SK-N-SH treated with all-trans-retinoic acid at 6 μM for 48 hours (cell line): Measurements from ENCODE around the gene UBE2R2.

Experiments used
- ARNTL ChIP-seq: fragments of 450-650 bp; formaldehyde crosslinking; IDR thresholded peaks from 2 replicates; pipeline ENCODE4 v1.5.0; 2020; ENCODE audit warnings: low read depth, mild to moderate bottlenecking, moderate library complexity, borderline replicate concordance
- ISL1 ChIP-seq: fragments of 250-450 bp; sonication (Bioruptor Pico); IDR thresholded peaks from 2 replicates; pipeline ENCODE4 v2.1.2; 2022; ENCODE audit warnings: mild to moderate bottlenecking, moderate library complexity
- RARB ChIP-seq: fragments of 250-450 bp; sonication (Bioruptor Pico); IDR thresholded peaks from 2 replicates; pipeline ENCODE4 v1.8.0; 2021; ENCODE audit warnings: mild to moderate bottlenecking, moderate library complexity
- ZC3H10 ChIP-seq: fragments of 250-450 bp; sonication (Bioruptor Pico); IDR thresholded peaks from 2 replicates; pipeline ENCODE4 v1.5.1; 2021; ENCODE audit warnings: mild to moderate bottlenecking, moderate library complexity
- ZFP30 ChIP-seq: fragments of 450-650 bp; formaldehyde crosslinking; IDR thresholded peaks from 2 replicates; pipeline ENCODE4 v1.5.0; 2022; ENCODE audit warnings: mild to moderate bottlenecking, moderate library complexity
- TF ChIP-seq, protein P1 (sequence below): fragments of 250-450 bp; sonication (Bioruptor Pico); IDR thresholded peaks from 2 replicates; pipeline ENCODE4 v1.8.0; 2020; ENCODE audit warnings: mild to moderate bottlenecking, moderate library complexity, borderline replicate concordance

DNA sequence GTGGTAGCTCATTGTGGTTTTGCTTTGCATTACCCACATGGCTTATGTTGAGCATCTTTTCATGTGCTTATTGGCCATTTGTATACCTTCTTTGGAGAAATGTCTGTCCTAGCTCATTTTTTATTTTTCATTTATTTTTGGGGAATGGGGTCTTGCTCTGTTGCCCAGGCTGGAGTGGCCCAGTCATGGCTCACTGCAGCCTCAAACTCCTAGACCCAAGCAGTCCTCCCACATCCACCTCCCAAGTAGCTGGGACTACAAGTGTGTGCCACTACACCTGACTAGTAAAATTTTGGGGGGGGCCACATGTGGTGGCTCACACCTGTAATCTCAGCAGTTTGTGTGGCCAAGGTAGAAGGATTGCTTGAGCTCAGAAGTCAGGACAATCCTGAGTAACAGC lies 77.4 kb downstream of the UBE2R2 start:
- TF ChIP-seq ZFP30 (CRISPR knock-in tag) = no peak
- TF ChIP-seq ZC3H10 (CRISPR knock-in tag) = no peak
- TF ChIP-seq RARB = no peak
- TF ChIP-seq, protein P1, sequence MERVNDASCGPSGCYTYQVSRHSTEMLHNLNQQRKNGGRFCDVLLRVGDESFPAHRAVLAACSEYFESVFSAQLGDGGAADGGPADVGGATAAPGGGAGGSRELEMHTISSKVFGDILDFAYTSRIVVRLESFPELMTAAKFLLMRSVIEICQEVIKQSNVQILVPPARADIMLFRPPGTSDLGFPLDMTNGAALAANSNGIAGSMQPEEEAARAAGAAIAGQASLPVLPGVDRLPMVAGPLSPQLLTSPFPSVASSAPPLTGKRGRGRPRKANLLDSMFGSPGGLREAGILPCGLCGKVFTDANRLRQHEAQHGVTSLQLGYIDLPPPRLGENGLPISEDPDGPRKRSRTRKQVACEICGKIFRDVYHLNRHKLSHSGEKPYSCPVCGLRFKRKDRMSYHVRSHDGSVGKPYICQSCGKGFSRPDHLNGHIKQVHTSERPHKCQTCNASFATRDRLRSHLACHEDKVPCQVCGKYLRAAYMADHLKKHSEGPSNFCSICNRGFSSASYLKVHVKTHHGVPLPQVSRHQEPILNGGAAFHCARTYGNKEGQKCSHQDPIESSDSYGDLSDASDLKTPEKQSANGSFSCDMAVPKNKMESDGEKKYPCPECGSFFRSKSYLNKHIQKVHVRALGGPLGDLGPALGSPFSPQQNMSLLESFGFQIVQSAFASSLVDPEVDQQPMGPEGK = no peak
- no peak for TF ChIP-seq ISL1 (CRISPR knock-in tag)
- TF ChIP-seq ARNTL (CRISPR knock-in tag) = no peak
